GM18507 (cell line): ENCODE data around the gene MYRIP.

Experiments
- DNase-seq: peaks from one replicate; pipeline ENCODE4 v3.0.0; 2011; ENCODE audit warnings: low read depth; ENCODE audit not compliant: insufficient read length; ENCODE audit errors: extremely low spot score
- FAIRE-seq: peaks from 2 replicates; lab custom pipeline; 2011; peaks lifted over from hg19 to GRCh38; lab: Jason Lieb, UNC

The MYRIP gene

GRCh38 chr3:40152482-40153133 is 343.2 kb downstream of the MYRIP start:
- DNase-seq (no peak), FAIRE-seq (no peak)

GRCh38 chr3:40160933-40161332 is 351.5 kb downstream of the MYRIP start:
- no peak for DNase-seq
- FAIRE-seq, result no peak

- no peak for DNase-seq
- no peak for FAIRE-seq
Measured at GRCh38 chr3:40162616-40163015, 353.2 kb downstream of the MYRIP start.

- DNase-seq, result no peak
- FAIRE-seq, result no peak
Measured at GRCh38 chr3:40166997-40167396, 357.6 kb downstream of the MYRIP start.

GRCh38 chr3:40167958-40168357 is 358.5 kb downstream of the MYRIP start:
- no peak for DNase-seq

GRCh38 chr3:40169983-40170382 is 360.6 kb downstream of the MYRIP start:
- no peak for FAIRE-seq
- no peak for DNase-seq

More at GRCh38 chr3:40167958-40168357, 358.5 kb downstream of the MYRIP start:
- no peak for FAIRE-seq

GRCh38 chr3:40170395-40170794 is 361.0 kb downstream of the MYRIP start:
- FAIRE-seq, result peak; percentile 97
- peak; percentile 55 for DNase-seq

GRCh38 chr3:40172560-40172959 is 363.2 kb downstream of the MYRIP start:
- DNase-seq (no peak), FAIRE-seq (no peak)

- FAIRE-seq, result no peak
- DNase-seq, result no peak
Measured at GRCh38 chr3:40173227-40173721, 363.9 kb downstream of the MYRIP start.

- DNase-seq, result no peak
- no peak for FAIRE-seq
Measured at GRCh38 chr3:40178012-40178594, 368.7 kb downstream of the MYRIP start.

GRCh38 chr3:40179016-40179415 is 369.6 kb downstream of the MYRIP start:
- DNase-seq, result no peak
- peak; percentile 75 for FAIRE-seq

GRCh38 chr3:40181182-40181581 is 371.8 kb downstream of the MYRIP start:
- FAIRE-seq, result no peak

GRCh38 chr3:40185029-40185695 is 375.8 kb downstream of the MYRIP start:
- FAIRE-seq (peak; percentile 91), DNase-seq (no peak)

More at GRCh38 chr3:40181182-40181581, 371.8 kb downstream of the MYRIP start:
- DNase-seq, result no peak

- FAIRE-seq (no peak), DNase-seq (no peak)
Measured at GRCh38 chr3:40186508-40186907, 377.1 kb downstream of the MYRIP start.

GRCh38 chr3:40187945-40188344 is 378.5 kb downstream of the MYRIP start:
- peak; percentile 83 for FAIRE-seq
- peak; percentile 35 for DNase-seq

- no peak for FAIRE-seq
- DNase-seq, result no peak
Measured at GRCh38 chr3:40189118-40189517, 379.7 kb downstream of the MYRIP start.

GRCh38 chr3:40190056-40190455 is 380.6 kb downstream of the MYRIP start:
- FAIRE-seq, result no peak

GRCh38 chr3:40191251-40191650 is 381.8 kb downstream of the MYRIP start:
- DNase-seq (no peak), FAIRE-seq (no peak)

More at GRCh38 chr3:40190056-40190455, 380.6 kb downstream of the MYRIP start:
- DNase-seq, result no peak

- FAIRE-seq, result peak; percentile 86
Measured at GRCh38 chr3:40191850-40192448, 382.5 kb downstream of the MYRIP start.

GRCh38 chr3:40192628-40193027 is 383.2 kb downstream of the MYRIP start:
- FAIRE-seq (no peak), DNase-seq (no peak)

More at GRCh38 chr3:40191850-40192448, 382.5 kb downstream of the MYRIP start:
- peak; percentile 26 for DNase-seq
